Activated CD4-positive, alpha-beta T cell treated with anti-CD3 and anti-CD28 coated beads for 48 hours (primary cell): ENCODE data around the gene IFT80.

Source experiments
- DNase-seq: peaks from one replicate; pipeline ENCODE4 v3.0.0-alpha.2; 2020

IFT80 gene

GRCh38 chr3:160399125-160400029 lies at the start of gene IFT80, which contains the start of gene SMC4:
TSS of gene IFT80 (minus strand) at chr3:160399225. CDS start at chr3:160384600, 14,625 bp downstream.
TSS of gene SMC4 (plus strand) at chr3:160399650. CDS start at chr3:160400827, 1,177 bp downstream.
- DNase-seq = peak; percentile 96

GRCh38 chr3:160447544-160447943 lies 48.5 kb upstream of the IFT80 start:
- DNase-seq = no peak

GRCh38 chr3:160446522-160447056 lies 47.6 kb upstream of the IFT80 start:
- DNase-seq = no peak

- no peak for DNase-seq
Observed at GRCh38 chr3:160445854-160446253, 46.8 kb upstream of the IFT80 start.

GRCh38 chr3:160444411-160444810 lies 45.4 kb upstream of the IFT80 start:
- no peak for DNase-seq

- DNase-seq = no peak
Observed at GRCh38 chr3:160440687-160441086, 41.7 kb upstream of the IFT80 start.

GRCh38 chr3:160437083-160437455 lies 38.0 kb upstream of the IFT80 start:
- no peak for DNase-seq

- DNase-seq = no peak
Observed at GRCh38 chr3:160435747-160436146, 36.7 kb upstream of the IFT80 start.

GRCh38 chr3:160435095-160435494 lies 36.1 kb upstream of the IFT80 start:
- no peak for DNase-seq

- no peak for DNase-seq
Observed at GRCh38 chr3:160434071-160434470, 35.0 kb upstream of the IFT80 start.

- no peak for DNase-seq
Observed at GRCh38 chr3:160427832-160428424, 28.9 kb upstream of the IFT80 start.

- DNase-seq = no peak
Observed at GRCh38 chr3:160417311-160417710, 18.3 kb upstream of the IFT80 start.

- peak; percentile 69 for DNase-seq
Observed at GRCh38 chr3:160413613-160414248, 14.7 kb upstream of the IFT80 start.

GRCh38 chr3:160412477-160412876 lies 13.5 kb upstream of the IFT80 start:
- no peak for DNase-seq

- DNase-seq = no peak
Observed at GRCh38 chr3:160409812-160410610, 11.0 kb upstream of the IFT80 start.

GRCh38 chr3:160403796-160404470 lies 4.9 kb upstream of the IFT80 start:
- no peak for DNase-seq

- DNase-seq = no peak
Observed at GRCh38 chr3:160403028-160403545, 4.1 kb upstream of the IFT80 start.

GRCh38 chr3:160402221-160403027 lies 3.4 kb upstream of the IFT80 start:
- DNase-seq = no peak

- DNase-seq = peak; percentile 11
Observed at GRCh38 chr3:160401291-160402095, 2.5 kb upstream of the IFT80 start.

GRCh38 chr3:160400702-160401150 lies 1.7 kb upstream of the IFT80 start:
- DNase-seq = peak; percentile 34
